ENCODE results near the gene RTN4RL1. TPM values are rescaled to one million over a fixed set of nuclear protein-coding genes. Genes with fewer than 3 reads are reported as not detected.

Gene RTN4RL1
- polyA plus RNA-seq, 4 donors: 0.69 to 2.2 (median 1.8) TPM

GRCh38 chr17:2011411-2012371 lies 13.4 kb downstream of the RTN4RL1 start:
- DNase-seq (ENCODE audit: low read depth in 4 of 4, low spot score in 2 of 4): no peak

GRCh38 chr17:2009737-2010136 lies 15.4 kb downstream of the RTN4RL1 start:
- no peak for DNase-seq (ENCODE audit: low read depth in 4 of 4, low spot score in 2 of 4)

GRCh38 chr17:2008332-2009126 lies 16.6 kb downstream of the RTN4RL1 start:
- no peak for DNase-seq (ENCODE audit: low read depth in 4 of 4, low spot score in 2 of 4)

GRCh38 chr17:2004435-2004952 lies 20.6 kb downstream of the RTN4RL1 start:
- DNase-seq (ENCODE audit: low read depth in 4 of 4, low spot score in 2 of 4): no peak

GRCh38 chr17:2003525-2003924 lies 21.6 kb downstream of the RTN4RL1 start:
- no peak for DNase-seq (ENCODE audit: low read depth in 4 of 4, low spot score in 2 of 4)

GRCh38 chr17:2002767-2003329 lies 22.3 kb downstream of the RTN4RL1 start:
- DNase-seq (ENCODE audit: low read depth in 4 of 4, low spot score in 2 of 4): no peak

GRCh38 chr17:1999557-2000251 lies 25.4 kb downstream of the RTN4RL1 start:
- no peak for DNase-seq (ENCODE audit: low read depth in 4 of 4, low spot score in 2 of 4)

- no peak for DNase-seq (ENCODE audit: low read depth in 4 of 4, low spot score in 2 of 4)
Observed at GRCh38 chr17:1997927-1998742, 27.0 kb downstream of the RTN4RL1 start.

- DNase-seq (ENCODE audit: low read depth in 4 of 4, low spot score in 2 of 4): no peak
Observed at GRCh38 chr17:1997289-1997926, 27.7 kb downstream of the RTN4RL1 start.

- DNase-seq (ENCODE audit: low read depth in 4 of 4, low spot score in 2 of 4): no peak
Observed at GRCh38 chr17:1996800-1997288, 28.3 kb downstream of the RTN4RL1 start.

- no peak for DNase-seq (ENCODE audit: low read depth in 4 of 4, low spot score in 2 of 4)
Observed at GRCh38 chr17:1995907-1996799, 29.0 kb downstream of the RTN4RL1 start.

GRCh38 chr17:1995321-1995892 lies 29.7 kb downstream of the RTN4RL1 start:
- DNase-seq (ENCODE audit: low read depth in 4 of 4, low spot score in 2 of 4): no peak

GRCh38 chr17:1994707-1995106 lies 30.4 kb downstream of the RTN4RL1 start:
- DNase-seq (ENCODE audit: low read depth in 4 of 4, low spot score in 2 of 4): no peak

- no peak for DNase-seq (ENCODE audit: low read depth in 4 of 4, low spot score in 2 of 4)
Observed at GRCh38 chr17:1992541-1992940, 32.6 kb downstream of the RTN4RL1 start.

- DNase-seq (ENCODE audit: low read depth in 4 of 4, low spot score in 2 of 4): no peak
Observed at GRCh38 chr17:1989135-1989534, 36.0 kb downstream of the RTN4RL1 start.

- DNase-seq (ENCODE audit: low read depth in 4 of 4, low spot score in 2 of 4): no peak
Observed at GRCh38 chr17:1986783-1987451, 38.2 kb downstream of the RTN4RL1 start.

GRCh38 chr17:1985686-1986085 lies 39.4 kb downstream of the RTN4RL1 start:
- DNase-seq (ENCODE audit: low read depth in 4 of 4, low spot score in 2 of 4): no peak
